22Rv1 (cell line): Measurements from ENCODE around the gene HIRA.

ENCODE experiments used
- CTCF ChIP-seq: fragments of 450-650 bp; IDR thresholded peaks from 2 replicates; pipeline ENCODE4 v1.5.1; 2017; ENCODE audit warnings: mild to moderate bottlenecking
- ZFX ChIP-seq: fragments of 450-650 bp; IDR thresholded peaks from 2 replicates; pipeline ENCODE4 v1.6.1; 2017; ENCODE audit warnings: antibody characterized with exemption, borderline replicate concordance

DNA sequence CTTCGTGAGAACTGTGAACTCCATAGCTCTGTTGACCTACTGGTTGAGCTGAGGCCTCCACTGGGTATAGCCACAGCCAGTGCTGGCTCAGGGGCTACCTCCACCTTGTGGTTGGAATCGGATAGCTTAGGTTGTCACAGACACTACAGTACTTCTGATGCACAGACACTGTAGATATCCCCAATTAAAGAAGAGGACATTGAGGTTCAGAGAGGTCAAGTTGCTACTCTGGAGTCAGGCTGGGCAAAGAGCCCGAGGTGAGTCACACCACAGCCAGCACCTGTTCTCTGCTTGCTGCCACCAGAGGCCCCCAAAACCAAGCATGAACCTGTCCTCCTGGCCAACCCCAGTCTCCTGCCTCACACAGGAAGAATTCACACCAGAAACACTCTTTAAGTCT, 42.0 kb upstream of the HIRA start:
- no peak for TF ChIP-seq CTCF
- TF ChIP-seq ZFX: no peak
